B cell (primary cell): ENCODE data around the gene ITGAE. TPM values are rescaled to one million over a fixed set of nuclear protein-coding genes. Genes with fewer than 3 reads are reported as not detected.
A peak's percentile ranks its signal among the peaks of the same experiment; 100 is the strongest.

ENCODE experiments used
- ATAC-seq: fragments of 200-7000 bp; cut with Tn5 transposase; one replicate; pipeline ENCODE4 v1.10.0; 2021; ENCODE audit warnings: low read depth, mild to moderate bottlenecking, moderate number of reproducible peaks, moderate library complexity
- CTCF ChIA-PET: fragments of 350-600 bp; sonication (Branson Sonifier 250); formaldehyde crosslinking; loops from one replicate; lab custom pipeline; 2021; ENCODE audit warnings: antibody characterized with exemption, inconsistent platforms; lab: Charles Lee
- POLR2A ChIA-PET: fragments of 350-600 bp; sonication (Branson Sonifier 250); formaldehyde crosslinking; loops from one replicate; lab custom pipeline; 2021; ENCODE audit warnings: antibody characterized with exemption; lab: Charles Lee
- DNase-seq: peaks from one replicate; pipeline ENCODE4 v3.0.0; 2013
- H2AFZ ChIP-seq: 2 replicates; pipeline ENCODE4 v1.6.1; 2012; ENCODE audit warnings: mild to moderate bottlenecking, low read depth, low read length; ENCODE audit not compliant: insufficient read depth, poor library complexity, severe bottlenecking
- H3K27ac ChIP-seq, 2 donors: 1 replicate in 1 of 2; 2 replicates in 1 of 2; pipeline ENCODE4 v1.5.1; 2012 to 2013; ENCODE audit warnings: low read length in 2 of 2, mild to moderate bottlenecking in 2 of 2, moderate library complexity in 1 of 2
- H3K27me3 ChIP-seq, 4 experiments: fragments of 200-600 bp in 1 of 4; sonication (generic) in 1 of 4; replicated peaks in 1 of 4; 1 replicate in 2 of 4; 2 replicates in 2 of 4; pipeline versions ENCODE4 v1.6.1 to v1.7.0; 2013 to 2016; ENCODE audit warnings: low read length in 3 of 4, mild to moderate bottlenecking in 2 of 4, mixed read lengths in 1 of 4, moderate library complexity in 1 of 4; ENCODE audit not compliant: insufficient read depth in 4 of 4, control insufficient read depth in 3 of 4; ENCODE audit errors: control extremely low read depth in 1 of 4
- H3K36me3 ChIP-seq, 2 experiments: replicated peaks in 1 of 2; 1 replicate in 1 of 2; 2 replicates in 1 of 2; pipeline versions ENCODE4 v1.6.1 to v1.7.1; 2013; ENCODE audit warnings: low read length in 1 of 2; ENCODE audit not compliant: insufficient read depth in 2 of 2, control insufficient read depth in 1 of 2; ENCODE audit errors: control extremely low read depth in 1 of 2, extremely low read depth in 1 of 2
- H3K4me1 ChIP-seq, 2 donors: fragments of 200-600 bp in 1 of 2; sonication (generic) in 1 of 2; 1 replicate in 1 of 2; 2 replicates in 1 of 2; pipeline versions ENCODE4 v1.5.1 to v1.6.1; 2013 to 2017; ENCODE audit warnings: low read length in 2 of 2; ENCODE audit not compliant: control insufficient read depth in 2 of 2, insufficient read depth in 2 of 2
- H3K4me2 ChIP-seq: replicated peaks from 2 replicates; pipeline ENCODE3; 2012; ENCODE audit warnings: mild to moderate bottlenecking, low read depth, low read length; ENCODE audit not compliant: poor library complexity, severe bottlenecking
- H3K4me3 ChIP-seq, 5 experiments: fragments of 200-600 bp in 1 of 5; sonication (generic) in 1 of 5; 1 replicate in 3 of 5; 2 replicates in 2 of 5; pipeline versions ENCODE4 v1.5.1 to v1.7.0; 2011 to 2016; ENCODE audit warnings: low read length in 4 of 5, mild to moderate bottlenecking in 4 of 5, low read depth in 2 of 5, control low read depth in 1 of 5, moderate library complexity in 1 of 5; ENCODE audit not compliant: insufficient read depth in 1 of 5; ENCODE audit errors: control extremely low read depth in 1 of 5, extremely low read depth in 1 of 5
- H3K79me2 ChIP-seq: fragments of 200-600 bp; sonication (generic); one replicate; pipeline ENCODE4 v1.6.0; 2016; ENCODE audit warnings: low read length; ENCODE audit not compliant: control insufficient read depth, insufficient read depth
- H3K9ac ChIP-seq: fragments of 200-600 bp; sonication (generic); 2 replicates; pipeline ENCODE4 v1.6.1; 2017; ENCODE audit warnings: mild to moderate bottlenecking, low read length, moderate library complexity
- H3K9me3 ChIP-seq, 3 donors: one replicate each; pipeline versions ENCODE4 v1.6.1 to v1.7.1; 2013; ENCODE audit warnings: low read length in 2 of 3; ENCODE audit not compliant: control insufficient read depth in 2 of 3, insufficient read depth in 1 of 3; ENCODE audit errors: control extremely low read depth in 1 of 3
- H4K20me1 ChIP-seq: 2 replicates; pipeline ENCODE4 v1.6.0; 2012; ENCODE audit warnings: mild to moderate bottlenecking, low read length; ENCODE audit not compliant: insufficient read depth, control insufficient read depth, poor library complexity, severe bottlenecking
- H3K27ac Mint-ChIP-seq: one replicate; pipeline ENCODE4 v1.8.0; 2021; ENCODE audit warnings: mixed read lengths
- H3K27me3 Mint-ChIP-seq: one replicate; pipeline ENCODE4 v1.8.0; 2021; ENCODE audit warnings: mixed read lengths
- H3K4me1 Mint-ChIP-seq: one replicate; pipeline ENCODE4 v1.8.0; 2021; ENCODE audit warnings: mixed read lengths
- H3K4me3 Mint-ChIP-seq: one replicate; pipeline ENCODE4 v1.8.0; 2021; ENCODE audit warnings: mixed read lengths
- H3K9me3 Mint-ChIP-seq: one replicate; pipeline ENCODE4 v1.8.0; 2022; ENCODE audit warnings: mixed read lengths; ENCODE audit not compliant: insufficient read depth
- EZH2 ChIP-seq: IDR thresholded peaks from 2 replicates; pipeline ENCODE4 v1.6.1; 2012; ENCODE audit warnings: borderline replicate concordance, low read depth, mild to moderate bottlenecking, moderate library complexity, low read length; ENCODE audit not compliant: insufficient read depth, poor library complexity, severe bottlenecking
- WGBS: methylation state at CpG from one replicate; pipeline ENCODE4 v1.1.5; 2013; ENCODE audit warnings: missing lambda C conversion rate; ENCODE audit not compliant: insufficient coverage; 5-methylcytosine and 5-hydroxymethylcytosine counted together
- intact Hi-C: fragments of 100-400 bp; cut with micrococcal nuclease; formaldehyde crosslinking; loops from one replicate; pipeline ENCODE4 v1.10.0; 2022
- polyA plus RNA-seq: library from polyadenylated mRNA; depleted of rRNA; stranded (reverse); fragments of >200 nt; gene quantifications from 2 replicates; pipeline ENCODE4 v1.2.3, GENCODE V29; 2012
- total RNA-seq, 2 donors: library from RNA; stranded (reverse); fragments of 120-200 nt in 1 of 2; gene quantifications; 1 replicate in 1 of 2; 2 replicates in 1 of 2; pipeline versions ENCODE4 v1.2.3 to v1.2.4, GENCODE V29; 2013 to 2022
- TF ChIP-seq, protein P1 (sequence below): fragments of 200-600 bp; IDR thresholded peaks from one replicate; pipeline ENCODE4 v1.8.0; 2022; ENCODE audit warnings: antibody characterized with exemption, mild to moderate bottlenecking

Gene ITGAE
- total and polyA plus RNA-seq, 2 donors (not counting 1 experiment from before 2014, with no cell fraction given), result 48.2 to 95.6 TPM

DNA sequence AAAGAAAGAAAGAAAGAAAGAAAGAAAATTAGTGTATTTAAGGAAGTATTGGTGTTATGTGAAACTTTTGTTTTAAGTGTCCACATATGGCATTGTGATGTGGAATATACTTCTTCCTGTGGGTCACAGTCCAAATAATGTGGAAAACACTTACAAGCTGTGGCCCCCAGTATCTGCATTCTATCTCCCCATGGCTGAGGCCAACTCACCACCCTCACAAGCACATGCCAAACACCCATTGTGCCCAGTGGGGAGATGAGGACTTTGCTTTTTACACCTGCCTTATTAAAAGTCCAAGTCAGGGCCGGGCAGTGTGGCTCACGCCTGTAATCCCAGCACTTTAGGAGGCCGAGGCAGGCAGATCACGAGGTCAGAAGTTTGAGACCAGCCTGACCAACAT lies 101.0 kb downstream of the ITGAE start:
- H2AFZ ChIP-seq, result no peak overlapping the region
- no peaks in the 10 kb centered on the region for H3K36me3 ChIP-seq
- Mint-ChIP-seq H3K9me3 (no peaks in the 10 kb centered on the region), H3K4me3 (no peak overlapping the region), H3K27ac (no peak overlapping the region), H3K4me1 (peaks cover 52% of the 10 kb centered on the region), H3K27me3 (no peaks in the 10 kb centered on the region)
- no peak overlapping the region for H3K4me2 ChIP-seq
- no peak overlapping the region for H3K4me3 ChIP-seq
- peaks cover 28% of the 10 kb centered on the region for H3K79me2 ChIP-seq
- peaks cover 34 to 50% of the 10 kb centered on the region in 2 donors for H3K4me1 ChIP-seq
- DNase-seq, result no peak
- POLR2A ChIA-PET, result interaction anchor here (0.7 kb wide), 1 partner anchor 11 kb away, joined by 5 read pairs; no protein-coding TSS in a partner anchor
- H4K20me1 ChIP-seq, result peaks cover 8% of the 10 kb centered on the region
- TF ChIP-seq, protein P1, sequence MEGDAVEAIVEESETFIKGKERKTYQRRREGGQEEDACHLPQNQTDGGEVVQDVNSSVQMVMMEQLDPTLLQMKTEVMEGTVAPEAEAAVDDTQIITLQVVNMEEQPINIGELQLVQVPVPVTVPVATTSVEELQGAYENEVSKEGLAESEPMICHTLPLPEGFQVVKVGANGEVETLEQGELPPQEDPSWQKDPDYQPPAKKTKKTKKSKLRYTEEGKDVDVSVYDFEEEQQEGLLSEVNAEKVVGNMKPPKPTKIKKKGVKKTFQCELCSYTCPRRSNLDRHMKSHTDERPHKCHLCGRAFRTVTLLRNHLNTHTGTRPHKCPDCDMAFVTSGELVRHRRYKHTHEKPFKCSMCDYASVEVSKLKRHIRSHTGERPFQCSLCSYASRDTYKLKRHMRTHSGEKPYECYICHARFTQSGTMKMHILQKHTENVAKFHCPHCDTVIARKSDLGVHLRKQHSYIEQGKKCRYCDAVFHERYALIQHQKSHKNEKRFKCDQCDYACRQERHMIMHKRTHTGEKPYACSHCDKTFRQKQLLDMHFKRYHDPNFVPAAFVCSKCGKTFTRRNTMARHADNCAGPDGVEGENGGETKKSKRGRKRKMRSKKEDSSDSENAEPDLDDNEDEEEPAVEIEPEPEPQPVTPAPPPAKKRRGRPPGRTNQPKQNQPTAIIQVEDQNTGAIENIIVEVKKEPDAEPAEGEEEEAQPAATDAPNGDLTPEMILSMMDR, result no peak
- TF ChIP-seq EZH2, result no peak
- WGBS, result 94% methylated on average over 4 of the region's 4 CpGs
- no peak overlapping the region for H3K9ac ChIP-seq
- no peak overlapping the region for H3K27ac ChIP-seq
- intact Hi-C loops, result loop anchor here (1.0 kb wide), 1 partner anchor 11 kb away; no protein-coding TSS in a partner anchor
- H3K9me3 ChIP-seq, result peaks cover 0 to 8% (median 6%) of the 10 kb centered on the region in 3 donors
- CTCF ChIA-PET, result interaction anchor here (0.5 to 1.1 kb wide), 3 partner anchors 9 to 164 kb away, joined by 3 read pairs; no protein-coding TSS in a partner anchor
- H3K27me3 ChIP-seq, result no peaks in the 10 kb centered on the region
- ATAC-seq, result no peak

DNA sequence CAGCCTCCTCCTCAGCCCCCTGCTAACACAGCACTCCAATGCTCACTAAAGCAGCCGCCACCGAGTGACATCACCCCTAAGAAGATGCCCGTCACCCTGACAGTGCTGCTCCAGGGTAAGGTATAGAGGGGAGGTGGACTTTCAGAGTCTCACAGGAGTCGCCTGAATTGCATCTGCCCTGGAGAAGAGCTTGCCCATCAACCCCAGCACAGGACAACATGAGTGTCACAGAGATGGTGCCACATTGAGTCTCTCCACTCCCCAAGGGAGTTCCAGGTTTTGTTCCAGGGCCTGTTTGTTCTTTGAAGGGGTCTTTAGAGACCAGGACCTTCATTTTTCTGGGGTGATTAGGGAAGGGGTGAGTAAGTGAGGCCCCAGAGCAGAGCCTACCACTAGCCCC lies 102.8 kb downstream of the ITGAE start:
- TF ChIP-seq EZH2, result no peak
- TF ChIP-seq, protein P1, result no peak
- Mint-ChIP-seq H3K4me1 (peaks cover 62% of the 10 kb centered on the region), H3K9me3 (no peaks in the 10 kb centered on the region), H3K4me3 (no peak overlapping the region), H3K27ac (peak overlapping the region; percentile 59), H3K27me3 (no peaks in the 10 kb centered on the region)
- ATAC-seq (no peak), DNase-seq (no peak)
- intact Hi-C loops, result no loop called here
- ChIA-PET POLR2A (interaction anchor here (0.7 to 6.4 kb wide), 3 partner anchors 12 to 394 kb away, joined by 3 to 63 read pairs (median 3); partner anchors contain the start of gene HASPIN), CTCF (interaction anchor here (0.8 to 0.9 kb wide), 2 partner anchors 23 to 25 kb away, joined by 3 read pairs; no protein-coding TSS in a partner anchor)
- no peaks in the 10 kb centered on the region for H3K27me3 ChIP-seq
- peaks cover 10% of the 10 kb centered on the region for H4K20me1 ChIP-seq
- H3K4me1 ChIP-seq, result peaks cover 36 to 63% of the 10 kb centered on the region in 2 donors
- H2AFZ ChIP-seq, result no peak overlapping the region
- H3K4me3 ChIP-seq, result no peak overlapping the region
- no peaks in the 10 kb centered on the region for H3K36me3 ChIP-seq
- peaks cover 44% of the 10 kb centered on the region for H3K79me2 ChIP-seq
- no peak overlapping the region for H3K4me2 ChIP-seq
- no peak overlapping the region for H3K27ac ChIP-seq
- H3K9ac ChIP-seq, result no peak overlapping the region
- peaks cover 0 to 8% (median 6%) of the 10 kb centered on the region in 3 donors for H3K9me3 ChIP-seq
- WGBS, result no CpG with 5 or more reads among the region's 4 CpGs
